OCI-M1 (cell line): Measurements from ENCODE around the gene ZNF618.
A peak's percentile ranks its signal among the peaks of the same experiment; 100 is the strongest.

ENCODE experiments used
- DNase-seq: peaks from one replicate; lab custom pipeline; 2025; lab: John Stamatoyannopoulos, UW

Gene ZNF618

GRCh38 chr9:113934167-113934828, 58.2 kb downstream of the ZNF618 start:
- DNase-seq: no peak

- no peak for DNase-seq
Observed at GRCh38 chr9:113934829-113935676, 58.9 kb downstream of the ZNF618 start.

GRCh38 chr9:113935677-113936380, 59.7 kb downstream of the ZNF618 start:
- DNase-seq: no peak

GRCh38 chr9:113940077-113940476, 64.0 kb downstream of the ZNF618 start:
- DNase-seq: no peak

- no peak for DNase-seq
Observed at GRCh38 chr9:113941056-113941455, 64.9 kb downstream of the ZNF618 start.

GRCh38 chr9:113941526-113941925, 65.4 kb downstream of the ZNF618 start:
- DNase-seq: no peak

- DNase-seq: no peak
Observed at GRCh38 chr9:113943112-113944009, 67.3 kb downstream of the ZNF618 start.

GRCh38 chr9:113945784-113946183, 69.7 kb downstream of the ZNF618 start:
- DNase-seq: no peak

GRCh38 chr9:113946496-113947115, 70.5 kb downstream of the ZNF618 start:
- DNase-seq: no peak

GRCh38 chr9:113947941-113948340, 71.8 kb downstream of the ZNF618 start:
- no peak for DNase-seq

- DNase-seq: no peak
Observed at GRCh38 chr9:113948891-113949570, 72.9 kb downstream of the ZNF618 start.

- no peak for DNase-seq
Observed at GRCh38 chr9:113949571-113950078, 73.5 kb downstream of the ZNF618 start.

GRCh38 chr9:113950195-113951031, 74.3 kb downstream of the ZNF618 start:
- no peak for DNase-seq

GRCh38 chr9:113951032-113951372, 74.9 kb downstream of the ZNF618 start:
- no peak for DNase-seq

- no peak for DNase-seq
Observed at GRCh38 chr9:113952676-113953075, 76.6 kb downstream of the ZNF618 start.

- DNase-seq: no peak
Observed at GRCh38 chr9:113953531-113953930, 77.4 kb downstream of the ZNF618 start.

GRCh38 chr9:113954591-113954990, 78.5 kb downstream of the ZNF618 start:
- DNase-seq: no peak

- DNase-seq: peak; percentile 39
Observed at GRCh38 chr9:113955076-113955752, 79.1 kb downstream of the ZNF618 start.

- DNase-seq: no peak
Observed at GRCh38 chr9:113956901-113957300, 80.8 kb downstream of the ZNF618 start.
